CD4-positive, alpha-beta T cell treated with Interleukin-4 for 1 hour (primary cell): ENCODE measurements around the gene R3HDM1.
"Not testable (repeated sequence)": the region's sequence is repeated elsewhere in the genome, so short reads cannot be mapped to it uniquely, and the experiment has no call there.

ENCODE experiments used
- DNase-seq, 2 donors: peaks; one replicate each; pipeline ENCODE4 v3.0.0-alpha.2; 2020 to 2022

The R3HDM1 gene

GRCh38 chr2:135531231-135532197 lies at the start of gene R3HDM1:
Gene R3HDM1 (plus strand): TSS chr2:135531484. CDS start chr2:135604846, 73,362 bp downstream.
- DNase-seq = peak; percentile 98 to 99

- no peak for DNase-seq
Measured at GRCh38 chr2:135485441-135485840, 45.8 kb upstream of the R3HDM1 start.

GRCh38 chr2:135490376-135490775 lies 40.9 kb upstream of the R3HDM1 start:
- DNase-seq = no peak

- no peak for DNase-seq
Measured at GRCh38 chr2:135494503-135494902, 36.8 kb upstream of the R3HDM1 start.

- no peak for DNase-seq
Measured at GRCh38 chr2:135494917-135495316, 36.4 kb upstream of the R3HDM1 start.

GRCh38 chr2:135498588-135498987 lies 32.7 kb upstream of the R3HDM1 start:
- not testable (repeated sequence) for DNase-seq

GRCh38 chr2:135504811-135505210 lies 26.5 kb upstream of the R3HDM1 start:
- DNase-seq = no peak

GRCh38 chr2:135510577-135510976 lies 20.7 kb upstream of the R3HDM1 start:
- DNase-seq = no peak

GRCh38 chr2:135512099-135512498 lies 19.2 kb upstream of the R3HDM1 start:
- DNase-seq = no peak

GRCh38 chr2:135525786-135526185 lies 5.5 kb upstream of the R3HDM1 start:
- DNase-seq = no peak

- DNase-seq = no peak
Measured at GRCh38 chr2:135528006-135528405, 3.3 kb upstream of the R3HDM1 start.

- peak; percentile 96 to 97 for DNase-seq
Measured at GRCh38 chr2:135530313-135531230, 712 bp upstream of the R3HDM1 start, which contains the start of gene ZRANB3. Gene ZRANB3 (minus strand): TSS chr2:135531218.

GRCh38 chr2:135532581-135532980 lies 1.3 kb downstream of the R3HDM1 start:
- DNase-seq = no peak

- DNase-seq = not testable (repeated sequence)
Measured at GRCh38 chr2:135533545-135533944, 2.3 kb downstream of the R3HDM1 start.

- no peak for DNase-seq
Measured at GRCh38 chr2:135546436-135546835, 15.2 kb downstream of the R3HDM1 start.

- DNase-seq = no peak
Measured at GRCh38 chr2:135547311-135547710, 16.0 kb downstream of the R3HDM1 start.

GRCh38 chr2:135551356-135551755 lies 20.1 kb downstream of the R3HDM1 start:
- no peak for DNase-seq

- no peak for DNase-seq
Measured at GRCh38 chr2:135552887-135553286, 21.6 kb downstream of the R3HDM1 start.

GRCh38 chr2:135555311-135555710 lies 24.0 kb downstream of the R3HDM1 start:
- no peak for DNase-seq

- DNase-seq = no peak
Measured at GRCh38 chr2:135557530-135557929, 26.2 kb downstream of the R3HDM1 start.

- no peak for DNase-seq
Measured at GRCh38 chr2:135561925-135562324, 30.6 kb downstream of the R3HDM1 start.

GRCh38 chr2:135563793-135564192 lies 32.5 kb downstream of the R3HDM1 start:
- no peak for DNase-seq

- DNase-seq = no peak
Measured at GRCh38 chr2:135570884-135571283, 39.6 kb downstream of the R3HDM1 start.
